CD14-positive monocyte (primary cell): ENCODE measurements around the gene PAK2. TPM values are rescaled to one million over a fixed set of nuclear protein-coding genes. Genes with fewer than 3 reads are reported as not detected.

Experiments used
- DNase-seq, 3 donors: peaks; one replicate each; pipeline ENCODE4 v3.0.0-alpha.2; 2011 to 2022
- H2AFZ ChIP-seq: 2 replicates; pipeline ENCODE4 v1.6.0; 2012; ENCODE audit warnings: mild to moderate bottlenecking, low read depth, low read length, inconsistent platforms; ENCODE audit not compliant: insufficient read depth, poor library complexity, severe bottlenecking
- H3K27ac ChIP-seq, 2 donors: 1 replicate in 1 of 2; 2 replicates in 1 of 2; pipeline ENCODE4 v1.5.1; 2012 to 2013; ENCODE audit warnings: low read length in 2 of 2, control low read depth in 1 of 2, inconsistent platforms in 1 of 2, low read depth in 1 of 2, mild to moderate bottlenecking in 1 of 2
- H3K27me3 ChIP-seq, 2 donors: one replicate each; pipeline versions ENCODE4 v1.6.0 to v1.6.1; 2011 to 2013; ENCODE audit warnings: low read length in 2 of 2; ENCODE audit not compliant: control insufficient read depth in 2 of 2, insufficient read depth in 2 of 2
- H3K36me3 ChIP-seq, 2 donors: replicated peaks in 1 of 2; 1 replicate in 1 of 2; 2 replicates in 1 of 2; pipeline versions ENCODE4 v1.5.1 to v1.6.1; 2012 to 2013; ENCODE audit warnings: low read length in 2 of 2, control low read depth in 1 of 2, inconsistent platforms in 1 of 2, mild to moderate bottlenecking in 1 of 2; ENCODE audit not compliant: insufficient read depth in 2 of 2, control insufficient read depth in 1 of 2
- H3K4me1 ChIP-seq, 2 donors: 1 replicate in 1 of 2; 2 replicates in 1 of 2; pipeline versions ENCODE4 v1.5.1 to v1.6.1; 2012 to 2013; ENCODE audit warnings: low read length in 2 of 2, control low read depth in 1 of 2, inconsistent platforms in 1 of 2, mild to moderate bottlenecking in 1 of 2, moderate library complexity in 1 of 2; ENCODE audit not compliant: insufficient read depth in 2 of 2, control insufficient read depth in 1 of 2
- H3K4me2 ChIP-seq: replicated peaks from 2 replicates; pipeline ENCODE3; 2012; ENCODE audit warnings: low read length, moderate library complexity, mild to moderate bottlenecking; ENCODE audit not compliant: poor library complexity, severe bottlenecking; ENCODE audit errors: extremely low read depth
- H3K4me3 ChIP-seq, 3 experiments: fragments of 200-600 bp in 1 of 3; sonication (generic) in 1 of 3; replicated peaks in 1 of 3; 1 replicate in 2 of 3; 2 replicates in 1 of 3; pipeline ENCODE4 v1.5.1; 2011 to 2013; ENCODE audit warnings: low read length in 3 of 3, mild to moderate bottlenecking in 3 of 3, control low read depth in 2 of 3, low read depth in 2 of 3, inconsistent platforms in 1 of 3, moderate library complexity in 1 of 3
- H3K79me2 ChIP-seq: 2 replicates; pipeline ENCODE4 v1.6.0; 2012; ENCODE audit warnings: mild to moderate bottlenecking, control low read depth, inconsistent platforms, low read length, moderate library complexity; ENCODE audit not compliant: insufficient read depth
- H3K9ac ChIP-seq: 2 replicates; pipeline ENCODE4 v1.6.0; 2017; ENCODE audit warnings: low read length, mild to moderate bottlenecking; ENCODE audit not compliant: insufficient read depth, poor library complexity, severe bottlenecking
- H3K9me3 ChIP-seq, 2 donors: replicated peaks in 1 of 2; 1 replicate in 1 of 2; 2 replicates in 1 of 2; pipeline versions ENCODE4 v1.5.1 to v1.6.1; 2012 to 2013; ENCODE audit warnings: low read length in 2 of 2, control low read depth in 1 of 2; ENCODE audit not compliant: control insufficient read depth in 1 of 2, insufficient read depth in 1 of 2
- H4K20me1 ChIP-seq: 2 replicates; pipeline ENCODE4 v1.6.0; 2012; ENCODE audit warnings: mild to moderate bottlenecking, low read length, control low read depth, moderate library complexity; ENCODE audit not compliant: insufficient read depth
- H3K27ac Mint-ChIP-seq, 7 donors: one replicate each; pipeline ENCODE4 v1.8.0; 2020; ENCODE audit warnings: mild to moderate bottlenecking in 7 of 7, mixed read lengths in 7 of 7, moderate library complexity in 6 of 7, inconsistent platforms in 2 of 7
- H3K27me3 Mint-ChIP-seq, 3 donors: one replicate each; pipeline ENCODE4 v1.8.0; 2021 to 2022; ENCODE audit warnings: low read depth in 3 of 3, mild to moderate bottlenecking in 3 of 3, mixed read lengths in 3 of 3, moderate library complexity in 3 of 3, inconsistent platforms in 1 of 3
- H3K36me3 Mint-ChIP-seq, 2 donors: one replicate each; pipeline ENCODE4 v1.8.0; 2020; ENCODE audit warnings: mixed read lengths in 2 of 2, inconsistent platforms in 1 of 2, mild to moderate bottlenecking in 1 of 2
- H3K4me1 Mint-ChIP-seq: one replicate; pipeline ENCODE4 v1.8.0; 2020; ENCODE audit warnings: mild to moderate bottlenecking, mixed read lengths
- H3K4me3 Mint-ChIP-seq, 2 donors: one replicate each; pipeline ENCODE4 v1.8.0; 2020; ENCODE audit warnings: mild to moderate bottlenecking in 2 of 2, mixed read lengths in 2 of 2, moderate library complexity in 1 of 2
- H3K9me3 Mint-ChIP-seq, 7 donors: one replicate each; pipeline ENCODE4 v1.8.0; 2020 to 2022; ENCODE audit warnings: mixed read lengths in 7 of 7, mild to moderate bottlenecking in 6 of 7, moderate library complexity in 6 of 7, inconsistent platforms in 2 of 7
- CTCF ChIP-seq: fragments of 200-600 bp; IDR thresholded peaks from one replicate; pipeline ENCODE4 v1.8.0; 2022; ENCODE audit warnings: antibody characterized with exemption, mild to moderate bottlenecking
- WGBS: methylation state at CpG from one replicate; pipeline ENCODE4 v1.1.5; 2013; ENCODE audit warnings: missing lambda C conversion rate; ENCODE audit not compliant: insufficient coverage; 5-methylcytosine and 5-hydroxymethylcytosine counted together
- intact Hi-C, 2 donors: fragments of 100-400 bp; cut with micrococcal nuclease; formaldehyde crosslinking; loops; one replicate each; pipeline versions ENCODE4 v1.15.0 to v1.15.1; 2023
- polyA minus RNA-seq: library from RNA; depleted of rRNA, polyadenylated mRNA; stranded (reverse); fragments of >200 nt; gene quantifications from 2 replicates; pipeline ENCODE4 v1.2.3, GENCODE V29; 2012
- polyA plus RNA-seq, 3 donors: library from polyadenylated mRNA; depleted of rRNA in 1 of 3; unstranded in 2 of 3; stranded (reverse) in 1 of 3; fragments of 300-500 nt in 2 of 3; fragments of >200 nt in 1 of 3; fragmentation: Illumina TruSeq in 2 of 3; gene quantifications; 1 replicate in 2 of 3; 2 replicates in 1 of 3; pipeline ENCODE4 v1.2.3, GENCODE V29; 2012 to 2021
- total RNA-seq, 12 experiments: library from RNA in 1 of 12; stranded (reverse) in 1 of 12; fragments of 120-200 nt in 1 of 12; gene quantifications; one replicate each; pipeline ENCODE4 v1.2.4 and lab custom pipeline; 2013 to 2026; ENCODE audit warnings: mixed read lengths in 6 of 12, inconsistent platforms in 1 of 12

PAK2 gene
- 46.0 TPM for total RNA-seq (2013)
- polyA plus RNA-seq, result 10 to 100 TPM; 32.4 to 44.2 (median 33.2) TPM
- polyA minus RNA-seq, result 30.9 and 53.5 TPM in 2 replicates
- 93.0 to 352 (median 143) reads per million in 11 experiments for total RNA-seq (lab: John Stamatoyannopoulos, UW)

- peaks cover 27% of the 10 kb centered on the region for H3K4me1 Mint-ChIP-seq
- intact Hi-C loops, result loop anchor here in 1 of 2 donors (5.0 kb wide), 1 partner anchor 33 kb away; no protein-coding TSS in a partner anchor
- peaks cover 54% of the 10 kb centered on the region for H3K79me2 ChIP-seq
Measured at GRCh38 chr3:196739671-196740480, at the start of gene PAK2. Gene PAK2, plus strand, starts transcription at chr3:196739857. Its CDS starts 42,790 bp downstream, at chr3:196782647.

More at GRCh38 chr3:196739671-196740480, at the start of gene PAK2:
- DNase-seq, result peak; percentile 87 to 90 (median 89)
- H3K4me2 ChIP-seq, result peak within 1 kb of the TSS; percentile 84
- H3K9me3 Mint-ChIP-seq, result peaks cover 0 to 2% (median 0%) of the 10 kb centered on the region in 7 donors
- H3K36me3 ChIP-seq, result no peaks in the 10 kb centered on the region
- WGBS, result under 1% methylated on average over 79 of the region's 86 CpGs
- H3K27me3 Mint-ChIP-seq, result peaks cover 0 to 1% (median 0%) of the 10 kb centered on the region in 3 donors
- peak within 1 kb of the TSS; percentile 98 for H3K9ac ChIP-seq
- H3K4me1 ChIP-seq, result peaks cover 19 to 31% of the 10 kb centered on the region in 2 donors
- peak within 1 kb of the TSS; percentile 75 to 98 (median 95) for H3K4me3 ChIP-seq
- H2AFZ ChIP-seq, result peak within 1 kb of the TSS; percentile 85
- H3K4me3 Mint-ChIP-seq, result peak within 1 kb of the TSS; percentile 98 to 100
- peaks cover 51% of the 10 kb centered on the region for H4K20me1 ChIP-seq
- peak within 1 kb of the TSS; percentile 96 to 99 (median 98) for H3K27ac Mint-ChIP-seq
- no peaks in the 10 kb centered on the region for H3K27me3 ChIP-seq
- H3K9me3 ChIP-seq, result no peaks in the 10 kb centered on the region
- no peak for TF ChIP-seq CTCF
- peak within 1 kb of the TSS; percentile 88 to 97 for H3K27ac ChIP-seq
- H3K36me3 Mint-ChIP-seq, result peaks cover 2 to 8% of the 10 kb centered on the region in 2 donors
